ENCODE measurements around the gene PPFIBP1.

GRCh38 chr12:27542628-27543027 lies 18.6 kb downstream of the PPFIBP1 start:
- TF ChIP-seq, protein P1, sequence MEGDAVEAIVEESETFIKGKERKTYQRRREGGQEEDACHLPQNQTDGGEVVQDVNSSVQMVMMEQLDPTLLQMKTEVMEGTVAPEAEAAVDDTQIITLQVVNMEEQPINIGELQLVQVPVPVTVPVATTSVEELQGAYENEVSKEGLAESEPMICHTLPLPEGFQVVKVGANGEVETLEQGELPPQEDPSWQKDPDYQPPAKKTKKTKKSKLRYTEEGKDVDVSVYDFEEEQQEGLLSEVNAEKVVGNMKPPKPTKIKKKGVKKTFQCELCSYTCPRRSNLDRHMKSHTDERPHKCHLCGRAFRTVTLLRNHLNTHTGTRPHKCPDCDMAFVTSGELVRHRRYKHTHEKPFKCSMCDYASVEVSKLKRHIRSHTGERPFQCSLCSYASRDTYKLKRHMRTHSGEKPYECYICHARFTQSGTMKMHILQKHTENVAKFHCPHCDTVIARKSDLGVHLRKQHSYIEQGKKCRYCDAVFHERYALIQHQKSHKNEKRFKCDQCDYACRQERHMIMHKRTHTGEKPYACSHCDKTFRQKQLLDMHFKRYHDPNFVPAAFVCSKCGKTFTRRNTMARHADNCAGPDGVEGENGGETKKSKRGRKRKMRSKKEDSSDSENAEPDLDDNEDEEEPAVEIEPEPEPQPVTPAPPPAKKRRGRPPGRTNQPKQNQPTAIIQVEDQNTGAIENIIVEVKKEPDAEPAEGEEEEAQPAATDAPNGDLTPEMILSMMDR (IDR thresholded peaks at IDR 0.05): no peak
- TF ChIP-seq PBX3 (IDR thresholded peaks at IDR 0.05) (no peak), MAZ (IDR thresholded peaks at IDR 0.05; ENCODE audit: borderline replicate concordance, low read depth, low read length) (no peak), MAX (IDR thresholded peaks at IDR 0.05) (no peak), FOSL2 (IDR thresholded peaks at IDR 0.05) (no peak), FOSL2 (CRISPR knock-in tag; IDR thresholded peaks at IDR 0.05) (no peak), EP300 (IDR thresholded peaks at IDR 0.05) (no peak), JUNB (IDR thresholded peaks at IDR 0.05) (no peak), ZFP36 (IDR thresholded peaks at IDR 0.05; ENCODE audit: borderline replicate concordance, partially characterized antibody) (no peak), SMC3 (IDR thresholded peaks at IDR 0.05) (no peak)

Data from A549 (cell line).